GM12864 (cell line): ENCODE results near the gene PTTG2.
A peak's percentile ranks its signal among the peaks of the same experiment; 100 is the strongest.

ENCODE experiments used
- DNase-seq: peaks from one replicate; pipeline ENCODE4 v3.0.0-alpha.2; 2011; ENCODE audit warnings: low read depth
- H3K4me3 ChIP-seq: 2 replicates; pipeline ENCODE4 v1.5.1; 2011; ENCODE audit warnings: mild to moderate bottlenecking, low read depth, low read length, control low read depth
- CTCF ChIP-seq: IDR thresholded peaks from 2 replicates; pipeline ENCODE4 v1.5.1; 2011; ENCODE audit warnings: low read depth, mild to moderate bottlenecking, moderate library complexity, low read length, control low read depth, inconsistent platforms; ENCODE audit errors: missing control alignments

Gene PTTG2

DNA sequence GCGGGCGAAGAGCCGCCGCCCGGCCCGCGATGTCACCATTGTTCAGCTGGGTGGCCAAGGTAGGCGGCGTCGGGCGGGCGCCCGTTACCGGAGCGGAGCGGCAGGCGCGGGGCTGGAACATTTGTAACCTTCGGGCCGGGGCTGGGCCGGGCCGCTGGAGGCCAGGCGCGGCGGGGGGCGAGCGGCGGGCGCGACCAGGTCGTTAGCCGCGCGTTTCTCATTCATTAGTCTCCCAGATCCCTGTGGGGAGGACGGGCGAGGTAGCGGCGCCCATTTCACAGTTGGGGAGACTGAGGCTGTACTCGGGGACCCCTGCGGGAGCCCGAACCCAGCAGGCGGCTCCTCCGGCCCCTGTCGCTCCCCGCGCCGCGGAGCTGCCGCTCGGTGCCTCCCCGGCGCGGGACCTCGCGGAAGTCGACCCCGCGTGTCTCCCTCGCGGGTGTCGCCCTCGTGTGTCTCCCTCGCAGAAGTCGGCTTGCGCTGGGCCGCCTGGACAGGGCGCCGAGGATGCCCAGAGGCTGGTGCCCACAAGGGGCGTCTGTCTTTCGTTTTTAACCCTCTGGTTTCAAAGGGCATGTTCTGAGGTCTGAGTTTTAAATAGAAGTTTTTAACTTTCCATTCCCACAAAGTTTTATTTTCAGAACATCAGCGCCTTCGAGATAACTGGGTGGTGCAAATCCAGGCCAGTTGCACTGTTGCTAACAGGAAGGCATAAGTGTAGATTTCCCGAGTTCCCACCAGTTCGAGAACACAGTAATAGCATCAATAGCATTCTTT, 17.5 kb downstream of the PTTG2 start:
- DNase-seq = no peak
- H3K4me3 ChIP-seq = peak overlapping the region; percentile 76
- TF ChIP-seq CTCF = peak; percentile 52

DNA sequence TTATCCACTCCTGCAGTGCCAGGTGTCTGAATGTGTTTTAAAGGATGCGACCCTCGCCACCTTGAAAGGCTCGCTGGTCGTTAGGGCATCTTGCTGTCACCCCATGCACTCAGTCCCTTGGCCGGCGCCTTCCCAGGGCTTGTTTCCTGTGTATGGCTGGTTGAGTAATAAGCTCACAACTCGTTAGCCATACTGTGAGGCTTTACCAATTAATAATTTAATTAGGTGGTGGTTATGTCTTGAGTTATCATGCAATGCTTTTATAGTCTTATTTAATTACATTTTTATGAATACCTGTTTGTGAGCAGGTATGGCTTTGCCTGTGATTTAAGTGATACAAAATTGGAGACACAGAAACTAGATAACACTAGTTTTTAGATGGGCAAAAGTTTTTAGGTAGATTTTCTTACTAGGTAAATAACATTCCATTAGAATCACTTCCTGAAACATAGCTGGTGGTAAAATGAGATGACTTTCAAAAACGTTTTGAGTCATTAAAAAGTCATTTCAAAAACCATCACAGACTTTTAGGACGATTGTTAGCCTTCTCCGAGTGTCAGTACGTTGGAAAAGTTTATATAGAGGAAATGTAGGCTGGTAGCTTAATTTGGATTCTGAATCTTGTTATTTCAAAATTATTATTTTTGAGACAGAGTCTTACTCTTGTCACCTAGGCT, 18.2 kb downstream of the PTTG2 start:
- H3K4me3 ChIP-seq = peak overlapping the region; percentile 76
- DNase-seq = no peak
- TF ChIP-seq CTCF = no peak

DNA sequence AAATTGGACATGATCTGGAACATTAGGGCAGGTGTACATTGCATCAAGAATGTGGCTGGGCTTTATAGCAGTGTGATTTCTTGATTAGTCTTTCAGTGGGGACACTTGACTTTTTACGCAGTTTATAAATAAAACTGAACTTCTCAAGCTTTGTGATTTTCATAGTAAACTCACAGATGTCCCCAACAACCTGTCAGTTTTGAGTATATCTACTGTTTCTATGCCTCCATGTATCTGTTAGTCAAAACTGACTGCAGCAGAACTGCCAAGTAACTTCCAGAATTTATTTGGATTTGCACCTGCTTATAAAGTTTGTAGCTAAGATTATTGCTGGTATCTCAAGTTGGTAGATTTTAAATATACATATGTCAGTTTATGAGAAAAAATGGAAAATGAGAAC, 20.0 kb downstream of the PTTG2 start:
- TF ChIP-seq CTCF = no peak
- DNase-seq = no peak
- no peak overlapping the region for H3K4me3 ChIP-seq

GRCh38 chr4:37981425-37981824, 21.2 kb downstream of the PTTG2 start:
- DNase-seq = no peak
- H3K4me3 ChIP-seq = no peak overlapping the region
- TF ChIP-seq CTCF = no peak

DNA sequence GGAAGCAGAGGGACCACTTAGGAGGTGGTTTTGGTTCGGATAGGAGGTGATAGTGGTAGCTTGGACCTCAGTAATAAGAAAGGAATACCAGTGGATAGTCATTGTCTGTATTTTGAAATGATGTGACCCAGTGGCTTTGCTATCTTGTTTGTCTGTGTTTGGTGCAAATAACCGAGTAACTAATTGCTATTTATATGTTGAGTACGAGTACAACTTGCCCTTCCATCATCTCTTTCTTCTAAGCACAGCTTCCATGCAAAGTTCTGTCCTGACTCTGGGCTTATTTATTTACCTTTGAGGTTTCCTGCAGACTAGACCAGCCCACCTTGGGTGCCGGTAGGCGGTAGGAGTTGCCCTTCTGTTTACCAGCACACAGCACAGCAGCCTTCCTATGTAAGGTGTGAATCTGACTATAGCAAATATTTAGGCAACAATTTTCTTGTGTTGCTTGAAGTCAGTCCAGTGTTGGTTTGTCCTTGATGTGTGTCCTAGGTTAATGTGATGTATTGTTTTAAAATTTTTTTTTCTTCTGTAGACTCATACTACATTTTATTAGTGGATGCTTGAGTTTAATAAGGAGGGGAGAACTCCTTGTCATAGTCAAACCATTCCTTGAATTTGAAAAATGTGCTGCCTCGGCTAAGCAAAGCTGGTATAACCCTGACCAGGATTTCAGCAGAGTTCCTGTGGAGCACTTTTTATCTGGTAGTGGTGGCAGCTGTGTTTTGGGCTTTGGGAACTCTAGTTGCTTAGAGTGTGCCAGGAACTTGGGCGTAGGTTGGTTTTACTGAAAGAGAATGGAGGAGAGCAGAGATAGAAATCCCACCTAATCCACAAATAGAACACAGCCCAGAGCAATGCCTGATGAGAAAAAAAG, 21.9 kb downstream of the PTTG2 start:
- no peak overlapping the region for H3K4me3 ChIP-seq
- DNase-seq = no peak
- TF ChIP-seq CTCF = no peak

DNA sequence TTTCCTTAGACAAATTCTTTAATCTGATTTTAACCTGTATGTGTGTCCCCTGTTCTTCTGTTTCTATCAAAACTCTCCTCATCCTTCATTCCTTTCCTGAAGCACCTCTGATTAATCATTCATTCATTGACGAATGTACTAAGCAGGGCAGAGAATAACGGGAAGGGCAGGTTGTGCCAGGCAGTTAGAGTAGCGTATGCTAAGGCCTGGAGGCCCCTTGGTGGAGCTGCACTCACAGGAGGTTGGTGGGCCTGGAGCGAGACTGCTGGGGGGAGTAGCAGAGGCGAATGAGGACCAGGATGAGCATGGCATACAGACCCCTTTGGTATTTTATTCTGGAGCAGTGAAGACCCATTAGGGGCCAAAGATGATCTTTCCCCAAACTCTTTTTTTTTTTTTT, 22.5 kb downstream of the PTTG2 start:
- TF ChIP-seq CTCF = no peak
- H3K4me3 ChIP-seq = no peak overlapping the region
- DNase-seq = no peak
